SK-N-MC (cell line): ENCODE results near the gene APOBEC3C.
"Not testable (repeated sequence)": the region's sequence is repeated elsewhere in the genome, so short reads cannot be mapped to it uniquely, and the experiment has no call there.

Experiments
- DNase-seq: peaks from one replicate; pipeline ENCODE4 v3.0.0-alpha.2; 2011; ENCODE audit warnings: low read depth, low spot score
- H3K27ac ChIP-seq: fragments of 200-600 bp; sonication (generic); 2 replicates; pipeline ENCODE4 v1.5.1; 2016; ENCODE audit warnings: mixed run types
- H3K36me3 ChIP-seq: fragments of 200-600 bp; sonication (generic); 2 replicates; pipeline ENCODE4 v1.6.1; 2017; ENCODE audit warnings: antibody characterized with exemption, low read length, mixed read lengths; ENCODE audit not compliant: insufficient read depth
- H3K4me3 ChIP-seq: fragments of 200-600 bp; sonication (generic); 2 replicates; pipeline ENCODE4 v1.5.1; 2016
- H3K9ac ChIP-seq: fragments of 200-600 bp; sonication (generic); 2 replicates; pipeline ENCODE4 v1.8.0; 2017; ENCODE audit warnings: mixed run types, mixed read lengths; ENCODE audit not compliant: insufficient read length
- H3K9me3 ChIP-seq: fragments of 200-600 bp; sonication (generic); 2 replicates; pipeline ENCODE4 v1.6.1; 2017; ENCODE audit warnings: low read depth, mild to moderate bottlenecking, antibody characterized with exemption, low read length, moderate library complexity, mixed read lengths
- EZH2 ChIP-seq: fragments of 200-600 bp; sonication (generic); IDR thresholded peaks from one replicate; pipeline ENCODE4 v1.6.1; 2017; ENCODE audit warnings: antibody characterized with exemption
- FOXP2 ChIP-seq: optimal IDR thresholded peaks from 2 replicates; pipeline ENCODE3; 2011; ENCODE audit warnings: mild to moderate bottlenecking, moderate library complexity; ENCODE audit not compliant: insufficient read depth; ENCODE audit errors: extremely low read length, control extremely low read depth
- POLR2AphosphoS5 ChIP-seq: IDR thresholded peaks from 2 replicates; pipeline ENCODE4 v1.6.1; 2012; ENCODE audit warnings: mild to moderate bottlenecking, low read depth, low read length, borderline replicate concordance

APOBEC3C gene

DNA sequence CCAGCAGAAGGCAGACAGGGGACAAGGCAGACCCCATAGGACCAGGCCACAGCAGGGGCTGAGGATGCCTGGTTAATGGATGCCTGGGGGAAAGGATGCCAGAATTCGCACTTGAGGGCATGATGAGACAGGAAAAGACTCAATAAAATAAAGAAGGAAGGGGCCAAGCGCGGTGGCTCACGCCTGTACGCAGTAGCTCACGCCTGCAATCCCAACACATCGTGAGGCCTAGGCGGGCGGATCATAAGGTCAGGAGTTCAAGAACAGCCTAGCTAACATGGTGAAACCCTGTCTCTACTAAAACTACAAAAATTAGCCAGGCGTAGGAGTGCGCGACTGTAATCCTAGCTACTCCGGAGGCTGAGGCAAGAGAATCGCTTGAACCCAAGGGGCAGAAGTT is 16.6 kb downstream of the APOBEC3C start:
- no peaks in the 10 kb centered on the region for H3K36me3 ChIP-seq
- no peak overlapping the region for H3K4me3 ChIP-seq
- H3K9ac ChIP-seq, result no peak overlapping the region
- no peak for DNase-seq
- TF ChIP-seq POLR2AphosphoS5, result no peak
- TF ChIP-seq FOXP2, result no peak
- TF ChIP-seq EZH2, result no peak
- H3K27ac ChIP-seq, result no peak overlapping the region
- no peaks in the 10 kb centered on the region for H3K9me3 ChIP-seq

DNA sequence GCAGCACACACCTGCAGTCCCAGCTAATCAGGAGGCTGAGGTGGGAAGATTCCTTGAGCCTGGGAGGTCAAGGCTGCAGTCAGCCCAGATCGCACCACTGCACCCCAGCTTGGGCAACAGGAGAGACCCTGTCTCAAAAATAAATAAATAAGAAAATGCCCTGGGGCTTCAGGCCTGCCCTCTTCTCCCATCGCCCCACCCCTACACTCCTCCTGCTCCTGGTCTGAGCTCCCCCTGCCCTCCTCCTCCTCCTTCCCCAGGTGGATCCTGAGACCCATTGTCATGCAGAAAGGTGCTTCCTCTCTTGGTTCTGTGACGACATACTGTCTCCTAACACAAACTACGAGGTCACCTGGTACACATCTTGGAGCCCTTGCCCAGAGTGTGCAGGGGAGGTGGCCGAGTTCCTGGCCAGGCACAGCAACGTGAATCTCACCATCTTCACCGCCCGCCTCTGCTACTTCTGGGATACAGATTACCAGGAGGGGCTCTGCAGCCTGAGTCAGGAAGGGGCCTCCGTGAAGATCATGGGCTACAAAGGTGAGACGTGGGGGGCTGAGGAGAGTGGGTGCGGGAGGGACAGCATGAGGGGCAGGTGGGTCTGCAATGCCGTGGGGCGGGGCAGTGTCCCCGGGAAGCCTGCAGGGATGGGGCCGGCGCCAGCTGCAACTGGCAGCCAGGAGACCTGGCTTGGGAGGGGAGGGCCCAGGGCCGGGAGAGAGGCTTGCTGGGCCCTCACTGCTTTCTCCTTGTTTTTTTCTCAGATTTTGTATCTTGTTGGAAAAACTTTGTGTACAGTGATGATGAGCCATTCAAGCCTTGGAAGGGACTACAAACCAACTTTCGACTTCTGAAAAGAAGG is 17.6 kb downstream of the APOBEC3C start:
- not testable (repeated sequence) for DNase-seq, H3K9me3 ChIP-seq, H3K27ac ChIP-seq, H3K4me3 ChIP-seq, H3K36me3 ChIP-seq, H3K9ac ChIP-seq

DNA sequence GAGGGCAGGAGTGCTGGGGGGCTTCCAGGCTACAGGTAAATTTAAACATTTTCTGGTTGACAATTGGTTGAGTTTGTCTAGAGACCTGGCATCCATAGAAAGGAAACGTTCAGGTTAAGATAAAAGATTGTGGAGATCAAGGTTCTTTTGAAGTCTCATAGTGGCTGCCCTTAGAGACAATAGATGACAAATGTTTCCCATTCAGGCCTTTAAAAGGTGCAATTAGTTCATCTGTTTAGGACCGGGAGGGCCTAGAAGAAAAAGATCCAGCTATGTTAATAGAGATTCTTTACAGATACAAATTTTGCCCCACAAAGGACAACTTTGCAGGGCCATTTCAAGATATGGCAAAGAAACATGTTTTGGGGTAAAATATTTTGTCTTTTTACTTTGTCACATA is 23.0 kb downstream of the APOBEC3C start:
- DNase-seq, H3K4me3 ChIP-seq, H3K9me3 ChIP-seq, H3K9ac ChIP-seq, H3K36me3 ChIP-seq, H3K27ac ChIP-seq: not testable (repeated sequence)

DNA sequence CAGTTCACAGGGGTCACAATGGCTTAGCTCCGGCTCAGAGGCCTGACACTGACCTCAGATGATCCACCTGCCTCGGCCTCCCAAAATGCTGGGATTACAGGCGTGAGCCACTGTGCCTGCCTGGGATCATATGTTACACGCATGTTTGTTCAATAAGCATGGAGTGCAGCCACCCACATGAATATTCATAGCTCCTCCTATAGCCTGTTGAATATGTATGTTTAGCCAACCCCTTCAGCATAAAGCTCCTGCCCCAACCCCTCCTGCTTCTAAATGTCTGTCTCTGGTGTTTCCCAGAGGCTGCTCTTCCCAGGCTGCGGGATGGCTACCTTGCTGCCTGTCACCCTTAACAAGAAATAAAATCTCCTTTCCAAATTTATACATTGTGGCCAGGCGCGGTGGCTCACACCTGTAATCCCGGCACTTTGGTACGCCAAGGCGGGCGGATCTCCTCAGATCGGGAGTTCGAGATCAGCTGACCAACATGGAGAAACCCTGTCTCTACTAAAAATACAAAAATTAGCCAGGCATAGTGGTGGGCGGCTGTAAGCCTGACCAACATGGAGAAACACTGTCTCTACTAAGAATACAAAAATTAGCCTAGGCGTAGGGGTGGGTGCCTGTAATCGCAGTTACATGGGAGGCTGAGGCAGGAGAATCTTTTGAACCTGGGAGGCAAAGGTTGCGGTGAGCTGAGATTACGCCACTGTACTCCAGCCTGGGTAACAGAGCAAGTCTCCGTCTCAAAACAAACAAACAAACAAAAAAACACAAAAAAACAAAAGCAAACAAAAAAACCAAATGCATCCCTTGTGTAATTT is 25.5 kb downstream of the APOBEC3C start:
- TF ChIP-seq POLR2AphosphoS5 (no peak), FOXP2 (no peak), EZH2 (no peak)

DNA sequence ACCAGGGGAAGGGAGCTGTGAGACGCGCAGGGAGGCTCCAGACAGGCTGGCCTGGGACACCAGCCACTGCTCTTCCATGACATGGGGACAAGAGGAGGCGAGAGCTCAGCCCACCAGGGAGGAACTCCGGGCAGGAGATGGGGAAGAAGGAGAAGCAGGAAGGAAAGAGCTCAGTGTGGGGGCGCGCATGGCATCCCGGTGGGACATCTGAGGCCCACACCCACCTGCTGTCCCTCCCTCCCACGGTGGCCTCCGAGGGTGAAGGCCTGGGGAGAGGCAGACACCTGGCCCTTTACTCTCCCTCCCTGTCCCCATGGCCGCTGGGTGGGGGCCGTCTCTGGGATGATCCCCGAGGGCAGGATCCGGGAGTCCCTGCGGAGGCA is 26.1 kb downstream of the APOBEC3C start:
- not testable (repeated sequence) for H3K9ac ChIP-seq, DNase-seq, H3K36me3 ChIP-seq, H3K9me3 ChIP-seq
- peak overlapping the region; percentile 83 for H3K27ac ChIP-seq
- H3K4me3 ChIP-seq, result peak overlapping the region; percentile 42

More for the DNA sequence above, 25.5 kb downstream of the APOBEC3C start:
- no peaks in the 10 kb centered on the region for H3K9me3 ChIP-seq
- no peaks in the 10 kb centered on the region for H3K36me3 ChIP-seq
- no peak overlapping the region for H3K9ac ChIP-seq
- DNase-seq, result peak; percentile 10
- peak overlapping the region; percentile 83 for H3K27ac ChIP-seq
- peak overlapping the region; percentile 42 for H3K4me3 ChIP-seq

DNA sequence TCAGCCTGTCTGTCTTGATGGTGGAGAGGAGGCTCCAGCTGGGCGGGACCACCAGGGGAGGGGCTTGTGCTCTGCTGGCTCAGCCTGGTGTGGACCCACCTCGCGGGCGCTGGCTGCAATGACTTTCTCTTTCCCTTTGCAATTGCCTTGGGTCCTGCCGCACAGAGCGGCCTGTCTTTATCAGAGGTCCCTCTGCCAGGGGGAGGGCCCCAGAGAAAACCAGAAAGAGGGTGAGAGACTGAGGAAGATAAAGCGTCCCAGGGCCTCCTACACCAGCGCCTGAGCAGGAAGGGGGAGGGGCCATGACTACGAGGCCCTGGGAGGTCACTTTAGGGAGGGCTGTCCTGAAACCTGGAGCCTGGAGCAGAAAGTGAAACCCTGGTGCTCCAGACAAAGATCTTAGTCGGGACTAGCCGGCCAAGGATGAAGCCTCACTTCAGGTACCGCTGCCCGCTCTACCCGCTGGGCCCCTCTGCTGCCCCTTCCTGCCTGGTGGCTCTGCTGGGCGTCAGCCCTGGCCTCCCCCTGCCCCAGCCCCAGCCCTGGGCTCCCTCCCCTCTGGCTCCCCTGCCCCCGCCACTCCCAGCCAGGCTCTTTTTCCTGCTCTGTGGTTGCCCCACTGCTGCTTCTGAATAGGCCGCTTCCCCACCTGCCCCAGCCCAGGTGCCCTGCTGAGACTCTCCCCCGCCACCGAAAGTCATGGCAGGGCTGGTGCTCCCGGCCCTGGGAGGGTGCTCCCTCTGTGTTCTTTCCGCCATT is 26.7 kb downstream of the APOBEC3C start, which contains the start of gene APOBEC3F:
TSS of gene APOBEC3F (plus strand) at position 327 of the 759 bp plus-strand sequence. CDS start at position 424, 97 bp downstream.
- Histone ChIP-seq H3K4me3 (peak within 1 kb of the TSS; percentile 76), H3K9ac (peak within 1 kb of the TSS; percentile 41), H3K27ac (peak within 1 kb of the TSS; percentile 83)
- not testable (repeated sequence) for DNase-seq, H3K36me3 ChIP-seq, H3K9me3 ChIP-seq

DNA sequence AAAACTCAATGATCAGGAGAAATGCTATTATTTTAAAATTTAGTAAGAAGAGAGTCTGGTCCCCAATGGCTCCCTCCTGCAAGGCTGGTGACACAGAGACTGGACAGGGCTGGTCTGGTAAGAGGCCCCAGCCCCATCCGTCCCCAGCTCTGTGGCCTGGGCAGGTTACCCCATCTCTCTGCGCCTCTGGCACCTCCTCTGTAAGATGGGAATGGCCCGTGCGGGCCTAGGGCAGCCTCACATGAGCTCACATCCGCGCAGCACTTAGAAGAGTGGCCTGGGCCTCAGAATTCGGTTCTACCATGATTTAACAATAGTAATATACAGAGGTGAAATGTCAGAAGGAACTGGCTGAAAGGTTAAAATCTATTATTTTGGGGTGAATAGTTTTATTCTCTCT is 27.9 kb downstream of the APOBEC3C start:
- TF ChIP-seq EZH2 (no peak), POLR2AphosphoS5 (no peak), FOXP2 (no peak)
- Histone ChIP-seq H3K9me3 (no peaks in the 10 kb centered on the region), H3K27ac (no peak overlapping the region), H3K4me3 (no peak overlapping the region), H3K9ac (no peak overlapping the region), H3K36me3 (no peaks in the 10 kb centered on the region)
- DNase-seq, result no peak

DNA sequence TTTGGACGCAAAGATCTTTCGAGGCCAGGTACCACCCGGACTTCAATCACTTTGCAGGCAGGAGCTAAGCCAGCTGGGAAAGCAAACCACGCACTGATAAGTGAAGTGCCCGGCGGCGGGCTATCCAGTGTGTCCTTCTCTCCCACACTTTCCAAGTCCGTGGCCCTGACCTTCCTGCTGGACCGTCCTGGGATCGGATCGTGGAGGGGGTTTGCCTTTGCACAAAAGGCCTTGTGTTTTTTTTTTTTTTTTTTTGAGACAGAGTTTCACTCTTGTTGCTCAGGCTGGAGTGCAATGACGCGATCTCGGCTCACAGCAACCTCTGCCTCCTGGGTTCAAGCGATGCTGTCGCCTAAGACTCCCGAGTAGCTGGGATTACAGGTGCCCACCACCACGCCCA is 29.0 kb downstream of the APOBEC3C start:
- not testable (repeated sequence) for H3K4me3 ChIP-seq, DNase-seq, H3K9ac ChIP-seq, H3K36me3 ChIP-seq, H3K9me3 ChIP-seq, H3K27ac ChIP-seq

DNA sequence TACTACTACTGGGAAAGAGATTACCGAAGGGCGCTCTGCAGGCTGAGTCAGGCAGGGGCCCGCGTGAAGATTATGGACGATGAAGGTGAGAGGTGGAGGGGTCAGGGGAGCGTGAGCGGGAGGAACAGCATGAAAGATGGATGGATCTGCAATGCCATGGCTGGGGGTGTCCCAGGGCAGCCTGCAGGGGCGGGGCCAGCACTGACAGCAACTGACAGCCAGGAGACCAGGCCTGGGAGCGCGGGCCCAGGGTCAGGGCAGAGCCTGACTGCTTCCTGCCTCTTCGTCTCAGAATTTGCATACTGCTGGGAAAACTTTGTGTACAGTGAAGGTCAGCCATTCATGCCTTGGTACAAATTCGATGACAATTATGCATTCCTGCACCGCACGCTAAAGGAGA is 31.1 kb downstream of the APOBEC3C start:
- not testable (repeated sequence) for H3K36me3 ChIP-seq, H3K9ac ChIP-seq, H3K9me3 ChIP-seq, H3K4me3 ChIP-seq, H3K27ac ChIP-seq, DNase-seq

DNA sequence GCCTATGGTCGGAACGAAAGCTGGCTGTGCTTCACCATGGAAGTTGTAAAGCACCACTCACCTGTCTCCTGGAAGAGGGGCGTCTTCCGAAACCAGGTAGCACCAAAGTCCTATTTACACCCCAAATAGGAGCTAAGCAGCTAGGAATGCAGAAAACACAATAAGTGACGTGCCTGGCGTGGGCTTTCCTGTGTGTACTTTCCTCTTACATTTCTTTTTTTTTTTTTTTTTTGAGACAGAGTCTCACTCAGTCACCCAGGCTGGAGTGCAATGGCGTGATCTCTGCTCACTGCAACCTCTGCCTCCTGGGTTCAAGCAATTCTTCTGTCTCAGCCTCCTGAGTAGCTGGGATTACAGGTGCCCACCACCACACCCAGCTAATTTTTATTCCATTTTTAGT is 35.4 kb downstream of the APOBEC3C start:
- H3K9me3 ChIP-seq, H3K9ac ChIP-seq, H3K36me3 ChIP-seq, H3K27ac ChIP-seq, H3K4me3 ChIP-seq, DNase-seq: not testable (repeated sequence)

DNA sequence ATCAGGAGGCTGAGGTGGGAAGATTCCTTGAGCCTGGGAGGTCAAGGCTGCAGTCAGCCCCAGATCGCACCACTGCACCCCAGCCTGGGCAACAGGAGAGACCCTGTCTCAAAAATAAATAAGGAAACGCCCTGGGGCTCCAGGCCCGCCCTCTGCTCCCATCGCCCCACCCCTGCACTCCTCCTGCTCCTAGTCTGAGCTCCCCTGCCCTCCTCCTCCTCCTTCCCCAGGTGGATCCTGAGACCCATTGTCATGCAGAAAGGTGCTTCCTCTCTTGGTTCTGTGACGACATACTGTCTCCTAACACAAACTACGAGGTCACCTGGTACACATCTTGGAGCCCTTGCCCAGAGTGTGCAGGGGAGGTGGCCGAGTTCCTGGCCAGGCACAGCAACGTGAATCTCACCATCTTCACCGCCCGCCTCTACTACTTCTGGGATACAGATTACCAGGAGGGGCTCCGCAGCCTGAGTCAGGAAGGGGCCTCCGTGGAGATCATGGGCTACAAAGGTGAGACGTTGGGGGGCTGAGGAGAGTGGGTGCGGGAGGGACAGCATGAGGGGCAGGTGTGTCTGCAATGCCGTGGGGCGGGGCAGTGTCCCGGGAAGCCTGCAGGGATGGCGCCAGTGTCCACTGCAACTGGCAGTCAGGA is 37.9 kb downstream of the APOBEC3C start:
- H3K9ac ChIP-seq, H3K36me3 ChIP-seq, DNase-seq, H3K27ac ChIP-seq, H3K4me3 ChIP-seq, H3K9me3 ChIP-seq: not testable (repeated sequence)
